ENCODE measurements around the gene BLOC1S6. TPM values are rescaled to one million over a fixed set of nuclear protein-coding genes. Genes with fewer than 3 reads are reported as not detected.

The BLOC1S6 gene
- polyA plus RNA-seq (2012; ENCODE audit: missing spikeins): 40.7 TPM

DNA sequence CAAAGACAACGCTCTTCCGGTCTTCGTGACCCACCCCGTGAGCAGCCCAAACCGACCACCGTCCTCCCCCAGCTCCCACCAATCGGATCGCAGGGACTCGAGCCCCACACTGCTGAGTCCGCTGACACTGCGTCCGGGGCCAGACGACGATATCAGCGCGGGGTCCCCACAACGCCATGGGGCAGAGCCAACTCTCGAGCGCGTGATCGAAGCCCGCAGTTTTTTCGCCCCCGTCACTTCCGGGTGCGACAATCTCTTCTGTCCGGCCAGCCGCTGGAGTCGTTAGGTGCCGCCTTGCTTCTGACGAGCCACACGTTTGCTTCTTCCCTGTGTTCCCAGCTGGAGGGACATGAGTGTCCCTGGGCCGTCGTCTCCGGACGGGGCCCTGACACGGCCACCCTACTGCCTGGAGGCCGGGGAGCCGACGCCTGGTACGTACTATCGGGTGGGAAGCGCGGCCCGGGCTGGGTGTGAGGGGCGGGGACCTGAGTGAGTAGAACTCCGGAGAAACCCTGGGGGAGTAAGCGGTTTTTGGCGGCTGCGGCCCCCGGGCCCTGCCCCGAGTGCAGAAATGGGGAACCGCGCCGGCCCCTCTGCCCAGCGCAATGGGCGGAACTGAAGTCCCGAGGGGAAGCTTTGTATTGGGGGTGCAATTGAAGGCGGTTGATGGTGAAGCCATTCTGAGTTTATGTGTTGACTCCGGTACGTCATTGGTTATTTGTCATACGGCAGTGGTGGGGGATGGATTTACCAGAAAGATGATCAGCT, at the start of gene BLOC1S6:
Gene BLOC1S6 (plus strand): TSS at position 285 of the 768 bp plus-strand sequence. CDS start 65 bp downstream, at position 350.
- FAIRE-seq: peak; percentile 91
- TF ChIP-seq POLR2A (IDR thresholded peaks at IDR 0.05; ENCODE audit: low read depth, low read length) (peak; percentile 96), TAF1 (IDR thresholded peaks at IDR 0.05; ENCODE audit: borderline replicate concordance, low read depth, low read length) (peak; percentile 90), POLR2AphosphoS5 (IDR thresholded peaks at IDR 0.05; ENCODE audit: low read depth, low read length) (peak; percentile 92)

GRCh38 chr15:45539680-45540079, 47.5 kb upstream of the BLOC1S6 start:
- FAIRE-seq (no peak), DNase-seq (ENCODE audit: insufficient read length) (no peak)
- no peak for TF ChIP-seq TAF1 (IDR thresholded peaks at IDR 0.05; ENCODE audit: borderline replicate concordance, low read depth, low read length)
- no peak for TF ChIP-seq POLR2AphosphoS5 (IDR thresholded peaks at IDR 0.05; ENCODE audit: low read depth, low read length)

More for the DNA sequence above, at the start of gene BLOC1S6:
- DNase-seq (ENCODE audit: insufficient read length): peak; percentile 65

- no peak for TF ChIP-seq POLR2A (IDR thresholded peaks at IDR 0.05; ENCODE audit: low read depth, low read length)
- TF ChIP-seq POLR2AphosphoS5 (IDR thresholded peaks at IDR 0.05; ENCODE audit: low read depth, low read length): no peak
- no peak for TF ChIP-seq TAF1 (IDR thresholded peaks at IDR 0.05; ENCODE audit: borderline replicate concordance, low read depth, low read length)
- no peak for DNase-seq (ENCODE audit: insufficient read length)
- FAIRE-seq: no peak
Observed at GRCh38 chr15:45540531-45540930, 46.6 kb upstream of the BLOC1S6 start.

DNA sequence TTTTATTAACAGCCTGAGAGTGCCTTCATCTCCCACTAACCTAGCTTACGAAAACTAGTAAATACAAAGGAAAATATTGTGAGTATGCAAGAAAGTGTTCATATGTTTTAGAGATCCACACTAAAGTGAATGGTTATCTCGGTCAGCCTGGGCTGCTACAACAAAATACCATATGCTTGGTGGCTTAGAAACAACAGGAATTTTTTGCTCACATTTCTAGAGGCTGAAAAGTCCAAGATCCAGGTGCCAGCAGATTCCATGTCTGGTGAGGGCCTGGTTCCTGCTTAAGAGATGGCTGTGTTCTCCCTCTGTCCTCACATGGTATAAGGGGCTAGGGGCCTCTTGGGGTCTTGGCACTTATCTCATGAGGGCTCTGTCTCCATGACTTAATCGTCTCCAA, 44.1 kb upstream of the BLOC1S6 start:
- no peak for FAIRE-seq

DNA sequence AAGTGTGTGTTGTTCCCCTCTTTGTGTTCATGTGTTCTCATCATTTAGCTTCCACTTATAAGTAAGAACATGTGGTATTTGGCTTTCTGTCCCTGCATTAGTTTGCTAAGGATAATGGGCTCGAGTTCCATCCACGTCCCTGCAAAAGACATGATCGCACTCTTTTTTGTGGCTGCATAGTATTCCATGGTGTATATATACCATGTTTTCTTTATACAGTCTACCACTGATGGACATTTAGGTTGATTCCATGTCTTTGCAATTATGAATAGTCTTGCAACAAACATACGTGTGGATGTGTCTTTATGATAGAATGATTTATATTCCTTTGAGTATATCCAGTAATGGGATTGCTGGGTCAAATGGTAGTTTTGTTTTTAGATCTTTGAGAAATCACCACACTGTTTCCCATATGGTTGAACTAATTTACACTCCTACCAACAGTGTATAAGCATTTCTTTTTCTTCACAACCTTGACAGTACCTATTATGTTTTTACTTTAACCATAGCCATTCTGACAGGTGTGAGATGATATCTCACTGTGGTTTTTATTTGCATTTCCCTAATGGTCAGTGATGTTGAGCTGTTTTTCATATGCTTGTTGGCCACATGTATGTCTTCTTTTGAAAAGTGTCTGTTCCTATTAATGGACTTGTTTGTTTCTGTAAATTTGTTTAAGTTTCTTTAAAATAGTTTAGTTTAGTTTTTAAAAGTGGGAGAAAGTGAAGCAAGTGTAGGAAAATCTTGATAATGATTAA, 42.7 kb upstream of the BLOC1S6 start:
- DNase-seq (ENCODE audit: insufficient read length): no peak
- FAIRE-seq: no peak
- TF ChIP-seq POLR2A (IDR thresholded peaks at IDR 0.05; ENCODE audit: low read depth, low read length): no peak
- no peak for TF ChIP-seq TAF1 (IDR thresholded peaks at IDR 0.05; ENCODE audit: borderline replicate concordance, low read depth, low read length)
- no peak for TF ChIP-seq POLR2AphosphoS5 (IDR thresholded peaks at IDR 0.05; ENCODE audit: low read depth, low read length)

More for the DNA sequence above, 44.1 kb upstream of the BLOC1S6 start:
- no peak for DNase-seq (ENCODE audit: insufficient read length)
- TF ChIP-seq POLR2AphosphoS5 (IDR thresholded peaks at IDR 0.05; ENCODE audit: low read depth, low read length) (no peak), TAF1 (IDR thresholded peaks at IDR 0.05; ENCODE audit: borderline replicate concordance, low read depth, low read length) (no peak), POLR2A (IDR thresholded peaks at IDR 0.05; ENCODE audit: low read depth, low read length) (no peak)

DNA sequence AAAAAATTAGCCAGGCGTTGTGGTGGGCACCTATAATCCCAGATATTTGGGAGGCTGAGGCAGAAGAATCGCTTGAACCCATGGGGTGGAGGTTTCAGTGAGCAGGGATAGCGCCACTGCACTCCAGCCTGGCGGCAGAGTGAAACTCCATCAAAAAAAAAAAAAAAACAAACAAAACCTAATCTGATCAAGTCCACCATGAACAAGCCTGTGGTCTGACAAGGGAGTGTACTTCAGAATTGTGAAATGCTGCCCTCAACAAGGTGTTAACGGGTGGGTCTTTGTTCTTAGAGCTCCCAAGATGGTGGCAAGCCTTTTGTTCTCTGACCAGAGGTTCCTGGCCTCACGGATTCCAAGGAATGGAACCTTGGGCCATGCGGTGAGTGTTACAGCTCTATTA, 40.4 kb upstream of the BLOC1S6 start:
- no peak for FAIRE-seq
- DNase-seq (ENCODE audit: insufficient read length): no peak
- TF ChIP-seq POLR2A (IDR thresholded peaks at IDR 0.05; ENCODE audit: low read depth, low read length) (no peak), POLR2AphosphoS5 (IDR thresholded peaks at IDR 0.05; ENCODE audit: low read depth, low read length) (no peak), TAF1 (IDR thresholded peaks at IDR 0.05; ENCODE audit: borderline replicate concordance, low read depth, low read length) (no peak)

DNA sequence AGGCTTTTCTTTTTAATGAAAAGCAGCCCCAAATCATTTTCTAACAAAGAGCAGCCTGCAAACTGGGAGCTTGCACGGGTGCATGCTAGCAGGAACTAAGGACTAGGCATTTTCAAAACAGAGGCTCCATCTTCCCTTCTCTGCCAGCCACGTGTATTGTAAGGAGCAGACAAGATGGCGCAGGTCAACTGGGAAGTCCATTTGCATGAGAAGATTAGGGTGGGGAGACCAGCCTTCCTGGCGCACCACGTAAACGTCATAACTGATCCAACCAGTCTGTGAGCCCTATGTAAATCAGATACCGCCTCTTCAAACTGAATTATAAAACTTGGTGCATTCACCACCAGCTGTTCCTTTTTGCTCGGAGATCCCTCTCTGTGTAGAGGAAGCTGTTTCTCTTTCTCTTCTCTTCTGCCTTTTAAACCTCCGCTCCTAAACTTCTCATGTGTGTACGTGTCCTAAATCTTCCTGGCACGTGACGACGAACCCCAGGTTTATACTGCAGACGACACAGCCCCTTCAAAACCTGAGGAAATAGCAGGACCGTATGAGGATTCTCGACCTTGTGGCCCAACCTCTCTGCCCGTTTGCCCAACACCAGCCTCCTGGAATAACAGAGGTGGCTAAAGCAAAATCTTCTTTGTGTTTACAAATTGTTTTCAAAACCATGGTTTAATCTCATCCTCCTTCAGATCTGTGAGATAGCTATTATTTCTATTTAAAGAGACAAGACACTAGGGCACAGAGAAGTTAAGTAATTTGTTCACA, 38.2 kb upstream of the BLOC1S6 start:
- DNase-seq (ENCODE audit: insufficient read length) (no peak), FAIRE-seq (no peak)
- TF ChIP-seq POLR2A (IDR thresholded peaks at IDR 0.05; ENCODE audit: low read depth, low read length): no peak
- TF ChIP-seq TAF1 (IDR thresholded peaks at IDR 0.05; ENCODE audit: borderline replicate concordance, low read depth, low read length): no peak
- TF ChIP-seq POLR2AphosphoS5 (IDR thresholded peaks at IDR 0.05; ENCODE audit: low read depth, low read length): no peak

- DNase-seq (ENCODE audit: insufficient read length): no peak
- no peak for FAIRE-seq
- TF ChIP-seq POLR2AphosphoS5 (IDR thresholded peaks at IDR 0.05; ENCODE audit: low read depth, low read length) (no peak), POLR2A (IDR thresholded peaks at IDR 0.05; ENCODE audit: low read depth, low read length) (no peak), TAF1 (IDR thresholded peaks at IDR 0.05; ENCODE audit: borderline replicate concordance, low read depth, low read length) (no peak)
Observed at GRCh38 chr15:45549541-45550220, 37.5 kb upstream of the BLOC1S6 start.

DNA sequence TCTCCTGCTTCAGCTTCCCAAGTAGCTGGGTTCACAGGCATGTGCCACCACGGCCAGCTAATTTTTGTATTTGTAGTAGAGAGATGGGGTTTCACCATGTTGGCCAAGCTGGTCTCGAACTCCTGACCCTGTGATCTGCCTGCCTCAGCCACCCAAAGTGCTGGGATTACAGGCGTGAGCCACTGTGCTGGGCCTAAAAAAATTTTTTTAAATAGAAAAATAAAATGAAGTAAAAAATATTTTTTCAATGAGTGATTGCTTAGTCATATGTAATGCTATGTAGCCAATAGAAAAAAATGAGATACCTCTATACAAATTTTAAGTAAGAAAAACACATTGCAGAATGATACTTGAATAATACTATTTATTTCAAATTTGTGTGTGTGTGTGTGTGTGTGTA, 36.7 kb upstream of the BLOC1S6 start:
- no peak for FAIRE-seq
- TF ChIP-seq POLR2A (IDR thresholded peaks at IDR 0.05; ENCODE audit: low read depth, low read length) (no peak), POLR2AphosphoS5 (IDR thresholded peaks at IDR 0.05; ENCODE audit: low read depth, low read length) (no peak), TAF1 (IDR thresholded peaks at IDR 0.05; ENCODE audit: borderline replicate concordance, low read depth, low read length) (no peak)
- no peak for DNase-seq (ENCODE audit: insufficient read length)

GRCh38 chr15:45551676-45552075, 35.5 kb upstream of the BLOC1S6 start:
- DNase-seq (ENCODE audit: insufficient read length) (no peak), FAIRE-seq (no peak)

More at GRCh38 chr15:45551676-45552075, 35.5 kb upstream of the BLOC1S6 start:
- TF ChIP-seq POLR2AphosphoS5 (IDR thresholded peaks at IDR 0.05; ENCODE audit: low read depth, low read length): no peak
- no peak for TF ChIP-seq TAF1 (IDR thresholded peaks at IDR 0.05; ENCODE audit: borderline replicate concordance, low read depth, low read length)
- TF ChIP-seq POLR2A (IDR thresholded peaks at IDR 0.05; ENCODE audit: low read depth, low read length): no peak
